ENCODE results near the gene PINLYP.

- no peak for TF ChIP-seq POLR2A (IDR thresholded peaks at IDR 0.05)
- peak; percentile 17 for TF ChIP-seq EP300 (IDR thresholded peaks at IDR 0.05)
- TF ChIP-seq CTCF (IDR thresholded peaks at IDR 0.05): no peak
- no peak for TF ChIP-seq POLR2AphosphoS5 (IDR thresholded peaks at IDR 0.05)
Observed at GRCh38 chr19:43533546-43534304, 41.9 kb upstream of the PINLYP start.
